Left renal cortex interstitium (tissue), 4 donors: ENCODE measurements around the gene CCDC88C. TPM values are rescaled to one million over a fixed set of nuclear protein-coding genes. Genes with fewer than 3 reads are reported as not detected.
"Not testable (repeated sequence)": the region's sequence is repeated elsewhere in the genome, so short reads cannot be mapped to it uniquely, and the experiment has no call there.

ENCODE experiments used
- DNase-seq, 4 donors: peaks; one replicate each; pipeline ENCODE4 v3.0.0-alpha.2; 2013; ENCODE audit warnings: low read depth in 4 of 4, low spot score in 2 of 4, missing footprints in 1 of 4
- polyA plus RNA-seq, 4 donors: library from polyadenylated mRNA; unstranded; fragments of 120-200 nt; gene quantifications; one replicate each; pipeline ENCODE4 v1.2.1, GENCODE V29; 2013; ENCODE audit not compliant: insufficient read length in 4 of 4

The CCDC88C gene
- polyA plus RNA-seq, 4 donors, result 28.8 to 55.2 (median 36.3) TPM

GRCh38 chr14:91277546-91278382 is 139.9 kb downstream of the CCDC88C start:
- no peak for DNase-seq

GRCh38 chr14:91274796-91275195 is 142.8 kb downstream of the CCDC88C start:
- no peak for DNase-seq

DNA sequence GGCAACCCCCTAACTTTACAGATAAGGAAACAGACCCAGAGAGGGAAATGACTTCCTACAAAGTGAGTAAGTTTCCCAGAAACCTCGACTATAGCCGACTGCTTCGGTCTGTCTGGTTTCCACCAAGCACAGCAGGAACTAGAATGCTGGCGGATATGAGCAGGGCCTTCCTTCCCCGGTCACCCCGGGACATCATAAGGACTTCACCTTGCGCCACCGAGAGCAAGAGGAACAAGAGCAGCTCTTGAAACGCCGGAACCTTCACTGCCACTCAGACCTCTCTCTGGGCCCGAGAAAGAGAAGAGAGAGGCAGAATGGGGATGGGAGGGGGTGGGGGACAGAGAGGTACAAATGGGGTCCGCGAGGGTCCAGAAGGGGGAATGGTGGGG is 143.7 kb downstream of the CCDC88C start:
- DNase-seq, result no peak

- no peak for DNase-seq
Measured at GRCh38 chr14:91273273-91273884, 144.2 kb downstream of the CCDC88C start.

GRCh38 chr14:91272341-91273272 is 145.0 kb downstream of the CCDC88C start:
- DNase-seq, result no peak

GRCh38 chr14:91271639-91272038 is 146.0 kb downstream of the CCDC88C start:
- DNase-seq, result no peak

DNA sequence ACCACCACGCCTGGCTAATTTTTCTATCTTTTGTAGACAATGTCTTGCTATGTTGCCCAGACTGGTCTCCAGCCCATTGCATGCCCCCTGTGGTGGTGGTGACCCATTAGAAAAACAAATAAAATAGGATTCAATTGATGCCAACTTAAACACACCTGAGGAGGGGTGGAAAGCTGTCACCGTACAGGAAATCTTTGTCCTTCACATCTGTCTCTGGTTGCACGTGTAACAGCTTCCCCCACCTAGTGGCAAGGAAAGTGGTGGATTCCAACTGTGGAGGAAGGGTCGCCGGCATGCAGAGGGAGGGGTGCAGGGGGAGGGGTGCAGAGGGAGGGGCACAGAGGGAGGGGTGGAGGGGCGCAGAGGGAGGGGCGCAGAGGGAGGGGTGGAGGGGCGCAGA is 147.0 kb downstream of the CCDC88C start:
- no peak for DNase-seq

DNA sequence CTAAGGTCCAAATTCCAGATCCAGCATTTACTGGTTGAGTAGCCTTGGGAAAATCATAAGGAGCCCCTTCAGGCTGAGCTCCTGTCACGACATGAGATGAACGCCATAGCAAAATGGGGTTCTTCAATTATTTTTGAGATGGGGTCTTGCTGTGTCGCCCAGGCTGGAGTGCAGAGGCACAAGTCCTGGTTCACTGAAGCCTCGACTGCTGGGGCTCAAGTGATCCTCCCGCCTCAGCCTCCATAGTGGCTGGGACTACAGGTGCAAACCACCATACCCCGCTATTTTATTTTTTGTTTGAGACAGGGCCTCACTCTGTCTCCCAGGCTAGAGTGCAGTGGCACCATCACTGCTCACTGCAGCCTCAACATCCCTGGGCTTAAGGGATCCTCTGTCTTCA is 147.4 kb downstream of the CCDC88C start:
- no peak for DNase-seq

- DNase-seq, result no peak
Measured at GRCh38 chr14:91269076-91269991, 148.3 kb downstream of the CCDC88C start.

DNA sequence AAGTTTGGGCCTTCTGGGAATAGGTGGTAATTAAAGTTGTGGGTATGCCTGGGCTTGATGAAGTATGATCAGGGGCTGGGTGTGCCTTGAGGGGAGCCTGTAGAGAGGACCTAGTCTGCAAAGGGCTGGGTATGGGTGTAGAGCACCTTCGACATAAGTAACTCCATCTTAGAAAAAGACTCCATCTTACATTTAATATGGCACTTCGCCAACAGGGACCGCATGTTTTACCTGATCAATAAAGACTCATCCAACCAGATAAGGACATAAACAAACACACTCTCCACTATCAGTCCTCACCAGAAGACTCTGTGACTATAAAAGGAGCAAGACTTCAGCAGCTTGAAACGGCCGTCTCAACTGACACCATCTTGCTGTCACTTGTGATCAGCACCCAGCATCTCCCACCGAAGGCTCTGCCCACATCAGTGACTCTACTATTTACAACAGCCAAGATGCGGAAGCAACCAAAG is 149.6 kb downstream of the CCDC88C start:
- DNase-seq, result no peak

- not testable (repeated sequence) for DNase-seq
Measured at GRCh38 chr14:91266276-91266675, 151.3 kb downstream of the CCDC88C start.

- DNase-seq, result no peak
Measured at GRCh38 chr14:91265404-91265803, 152.2 kb downstream of the CCDC88C start.

DNA sequence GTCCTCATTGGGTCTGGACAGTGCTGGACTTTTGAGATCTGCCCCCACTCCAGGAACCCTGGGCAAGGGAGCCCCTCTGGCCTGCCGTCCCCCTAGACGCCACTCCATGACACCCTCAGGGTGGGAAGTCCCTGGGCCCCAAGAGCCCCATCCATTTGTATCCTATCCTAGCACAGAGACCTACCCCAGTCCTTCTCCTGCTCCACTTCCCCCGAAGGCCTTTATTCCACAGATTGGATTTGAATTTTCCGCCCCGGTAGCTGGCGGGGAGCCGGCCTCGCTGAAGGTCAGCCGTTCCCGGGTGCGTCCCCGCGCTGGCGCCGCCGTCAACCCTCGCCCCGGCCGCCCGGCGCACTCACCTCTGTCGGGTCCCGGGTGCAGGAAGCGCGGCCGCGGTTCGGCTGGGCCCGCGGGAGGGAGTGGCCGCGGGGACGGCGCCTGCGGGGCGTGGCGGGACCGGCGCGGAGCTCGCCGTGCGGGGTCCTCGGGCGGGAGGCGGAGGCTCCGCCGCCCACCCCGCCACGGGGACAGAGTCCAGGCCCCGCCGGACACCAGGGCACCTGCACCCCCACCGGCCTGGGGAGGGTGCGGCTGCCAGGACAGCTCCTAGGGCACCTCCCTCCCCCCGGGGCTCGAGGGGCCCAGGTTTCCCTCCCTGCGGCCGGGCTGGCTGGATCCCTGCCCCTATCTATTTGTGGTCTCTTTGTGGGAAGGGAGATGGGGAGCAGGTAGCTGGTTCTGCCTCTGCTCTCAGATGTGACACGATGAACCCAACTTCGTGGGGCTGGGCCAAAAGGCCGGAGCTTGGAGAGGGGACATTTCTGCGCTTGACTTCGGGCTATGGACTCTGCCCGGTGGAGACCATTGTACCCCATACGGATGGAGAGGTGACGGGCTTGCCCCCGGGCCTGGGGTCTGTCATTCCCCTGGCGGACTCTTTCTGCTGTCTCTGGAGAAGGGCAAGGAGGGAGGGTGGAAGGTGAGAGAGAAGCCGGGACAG is 153.2 kb downstream of the CCDC88C start:
- DNase-seq, result no peak

DNA sequence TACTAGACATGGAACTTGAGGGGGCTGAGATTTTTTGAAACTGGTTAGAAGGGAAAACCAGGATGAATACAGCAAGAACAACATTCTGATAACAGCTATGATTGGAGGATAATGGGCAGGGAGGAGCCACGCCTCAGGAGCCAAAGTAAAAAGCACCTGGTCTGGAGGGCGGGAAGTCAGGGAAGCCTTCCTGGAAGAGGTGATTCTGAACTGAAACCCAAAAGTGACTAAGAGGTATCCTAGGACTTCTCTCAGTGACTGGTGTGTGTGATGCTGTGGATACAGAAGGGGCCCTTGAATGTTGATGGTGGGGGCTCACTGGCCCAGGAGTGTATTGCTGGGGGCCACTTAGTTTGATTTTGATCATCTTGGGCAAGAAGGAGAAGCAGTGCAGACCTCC is 154.3 kb downstream of the CCDC88C start:
- no peak for DNase-seq

- no peak for DNase-seq
Measured at GRCh38 chr14:91261986-91262549, 155.6 kb downstream of the CCDC88C start.

GRCh38 chr14:91261115-91261514 is 156.5 kb downstream of the CCDC88C start:
- no peak for DNase-seq

DNA sequence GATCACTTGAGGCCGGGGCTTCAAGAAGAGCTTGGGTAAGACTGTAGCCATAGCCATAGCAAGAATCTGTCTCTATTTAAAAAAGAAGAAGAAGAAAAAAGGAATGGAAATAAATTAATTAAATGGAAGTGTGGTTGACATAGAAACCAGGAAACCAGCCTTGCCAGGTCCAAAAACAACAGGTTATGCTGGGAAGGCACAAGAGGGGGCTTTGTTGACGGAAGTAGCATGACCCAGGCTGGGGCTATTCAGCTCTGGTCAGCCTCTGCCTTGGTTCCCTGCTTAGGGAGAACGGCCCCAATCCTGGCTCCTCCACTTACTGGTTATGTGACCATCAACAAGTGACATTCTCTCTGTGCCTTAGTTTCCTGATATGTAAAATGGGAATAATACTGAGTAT is 158.7 kb downstream of the CCDC88C start:
- no peak for DNase-seq

DNA sequence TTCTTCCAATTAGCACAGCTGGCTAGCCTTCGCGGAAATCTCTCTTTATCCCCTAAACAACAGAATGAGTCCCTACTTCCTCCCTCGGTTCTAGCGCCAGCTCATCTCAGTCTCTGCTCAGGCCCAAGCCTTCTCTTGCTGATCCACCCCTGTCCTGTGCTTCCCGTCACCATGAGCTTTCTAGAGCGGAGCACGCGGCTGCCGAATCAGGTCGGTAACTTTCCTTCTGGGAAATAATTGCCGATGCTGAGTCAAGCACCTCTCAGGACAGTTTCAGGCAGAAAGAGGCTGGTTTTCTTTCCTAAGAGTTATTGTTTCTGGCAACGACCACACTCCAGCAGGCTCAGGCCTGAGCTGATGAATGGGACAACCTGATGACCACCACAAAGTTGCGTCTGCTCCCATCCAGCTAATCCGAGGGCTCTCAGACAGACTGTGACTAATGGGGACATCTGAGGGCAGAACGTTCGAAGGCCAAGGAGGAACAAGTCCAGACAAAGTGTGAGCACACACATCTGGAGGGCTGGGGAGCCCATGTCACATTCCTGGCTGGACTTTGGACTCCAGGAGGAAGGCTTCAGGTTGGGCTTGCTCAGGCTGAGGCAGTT is 159.5 kb downstream of the CCDC88C start:
- DNase-seq, result no peak
